ENCODE results near the gene VARS1. TPM values are rescaled to one million over a fixed set of nuclear protein-coding genes. Genes with fewer than 3 reads are reported as not detected.

The VARS1 gene
- total and polyA plus RNA-seq, 2 experiments from 2014 or later = 39.1 to 47.6 TPM

DNA sequence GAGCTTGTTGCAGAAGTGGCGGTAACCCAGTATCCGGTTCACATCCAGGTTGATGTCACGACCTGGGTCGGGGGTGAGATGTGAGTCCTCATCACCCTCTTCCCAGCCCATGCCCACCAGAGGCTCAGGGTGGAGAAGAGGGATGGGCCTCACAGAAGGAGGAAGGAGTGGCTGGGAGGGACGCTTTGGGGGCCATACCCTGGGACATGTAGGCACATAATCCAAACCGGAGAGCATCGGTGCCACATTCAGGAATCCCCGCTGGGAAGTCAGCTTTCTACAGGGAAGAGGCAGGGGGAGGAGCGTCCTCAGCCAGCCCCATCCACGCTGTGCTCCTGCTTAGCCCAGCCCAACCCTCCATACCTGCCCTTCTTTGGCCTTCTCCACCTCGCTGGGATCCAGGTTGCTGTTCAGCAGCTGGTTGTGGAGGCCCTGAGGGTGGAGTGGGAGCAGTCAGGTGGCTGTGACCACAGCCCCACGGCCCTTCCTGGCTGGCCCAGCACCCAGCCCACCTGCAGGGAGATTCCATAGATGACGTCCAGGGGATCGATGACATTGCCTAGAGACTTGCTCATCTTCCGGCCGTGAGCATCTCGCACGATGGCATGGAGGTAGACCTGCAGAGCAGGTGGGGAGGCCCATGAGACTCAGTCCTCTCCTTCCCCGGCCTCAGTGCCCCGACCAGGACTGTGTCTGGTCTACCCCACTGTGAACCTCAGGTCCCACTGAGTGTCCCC is 14.9 kb downstream of the VARS1 start:
- no peaks in the 10 kb centered on the region for H3K27me3 ChIP-seq (replicated peaks; ENCODE audit: insufficient read depth)
- H3K4me3 ChIP-seq = no peak overlapping the region
- no peaks in the 10 kb centered on the region for H3K9me3 ChIP-seq (ENCODE audit: low read depth)
- no peaks in the 10 kb centered on the region for H3K36me3 ChIP-seq (ENCODE audit: low read depth)
- no peak overlapping the region for H3K27ac ChIP-seq
- H2AFZ ChIP-seq = no peak overlapping the region
- H3F3A ChIP-seq (ENCODE audit: insufficient read depth) = peaks cover 7% of the 10 kb centered on the region; the same call in 1 of the 2 replicates
- peaks cover 13% of the 10 kb centered on the region for H3K4me1 ChIP-seq (ENCODE audit: insufficient read depth)
- DNase-seq = no peak
- in situ Hi-C loops (cut with MboI) = no loop called here
- H3K9ac ChIP-seq = no peak overlapping the region
- no peaks in the 10 kb centered on the region for H3K79me2 ChIP-seq (ENCODE audit: insufficient read depth)
- H4K20me1 ChIP-seq (ENCODE audit: insufficient read depth) = no peaks in the 10 kb centered on the region
- TF ChIP-seq EZH2phosphoT487 (IDR thresholded peaks at IDR 0.05; ENCODE audit: insufficient read depth, low read depth) (no peak), EZH2 (IDR thresholded peaks at IDR 0.05; ENCODE audit: insufficient read depth, poor library complexity, severe bottlenecking) (no peak)
- no peak overlapping the region for H3K4me2 ChIP-seq (ENCODE audit: unreplicated experiment)
- 87 to 89% methylated on average over 20 of the region's 20 CpGs for WGBS, 2 experiments (ENCODE audit: low coverage in 1 of 2, low lambda C conversion rate in 2 of 2, missing lambda C conversion rate in 2 of 2)
- no peaks in the 10 kb centered on the region for H3K9me2 ChIP-seq (ENCODE audit: insufficient read depth)

DNA sequence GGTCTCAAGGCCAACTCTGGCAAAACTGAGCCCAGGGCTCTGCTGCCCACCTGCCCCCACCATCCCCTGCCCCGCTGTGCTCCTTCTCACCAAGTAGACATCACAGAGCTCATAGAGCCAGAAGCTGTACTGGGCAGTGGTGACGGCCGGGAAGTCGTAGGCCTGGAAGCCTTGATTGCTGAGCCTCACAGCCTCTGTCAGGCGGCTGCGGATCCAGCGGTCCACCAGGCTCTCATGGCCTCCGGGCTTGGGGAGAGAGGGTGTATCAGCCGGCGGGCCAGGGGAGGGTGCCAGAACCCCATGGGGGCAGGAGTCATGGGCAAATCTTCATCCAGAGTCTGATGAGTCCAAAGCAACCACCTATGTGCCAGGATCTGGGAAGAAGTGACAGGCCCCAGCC is 15.6 kb downstream of the VARS1 start:
- Histone ChIP-seq H3K27ac (no peak overlapping the region), H3K4me2 (ENCODE audit: unreplicated experiment) (no peak overlapping the region), H3K4me3 (no peak overlapping the region), H3K27me3 (replicated peaks; ENCODE audit: insufficient read depth) (no peaks in the 10 kb centered on the region), H3K9ac (no peak overlapping the region), H3K4me1 (ENCODE audit: insufficient read depth) (peaks cover 13% of the 10 kb centered on the region), H2AFZ (no peak overlapping the region), H4K20me1 (ENCODE audit: insufficient read depth) (no peaks in the 10 kb centered on the region), H3K36me3 (ENCODE audit: low read depth) (no peaks in the 10 kb centered on the region), H3K79me2 (ENCODE audit: insufficient read depth) (no peaks in the 10 kb centered on the region), H3K9me3 (ENCODE audit: low read depth) (no peaks in the 10 kb centered on the region), H3F3A (ENCODE audit: insufficient read depth) (peaks cover 7% of the 10 kb centered on the region; the same call in 1 of the 2 replicates), H3K9me2 (ENCODE audit: insufficient read depth) (no peaks in the 10 kb centered on the region)
- no peak for TF ChIP-seq EZH2 (IDR thresholded peaks at IDR 0.05; ENCODE audit: insufficient read depth, poor library complexity, severe bottlenecking)
- no peak for TF ChIP-seq EZH2phosphoT487 (IDR thresholded peaks at IDR 0.05; ENCODE audit: insufficient read depth, low read depth)
- in situ Hi-C loops (cut with MboI) = no loop called here
- 92 to 96% methylated on average over 10 of the region's 10 CpGs for WGBS, 2 experiments (ENCODE audit: low coverage in 1 of 2, low lambda C conversion rate in 2 of 2, missing lambda C conversion rate in 2 of 2)
- no peak for DNase-seq

DNA sequence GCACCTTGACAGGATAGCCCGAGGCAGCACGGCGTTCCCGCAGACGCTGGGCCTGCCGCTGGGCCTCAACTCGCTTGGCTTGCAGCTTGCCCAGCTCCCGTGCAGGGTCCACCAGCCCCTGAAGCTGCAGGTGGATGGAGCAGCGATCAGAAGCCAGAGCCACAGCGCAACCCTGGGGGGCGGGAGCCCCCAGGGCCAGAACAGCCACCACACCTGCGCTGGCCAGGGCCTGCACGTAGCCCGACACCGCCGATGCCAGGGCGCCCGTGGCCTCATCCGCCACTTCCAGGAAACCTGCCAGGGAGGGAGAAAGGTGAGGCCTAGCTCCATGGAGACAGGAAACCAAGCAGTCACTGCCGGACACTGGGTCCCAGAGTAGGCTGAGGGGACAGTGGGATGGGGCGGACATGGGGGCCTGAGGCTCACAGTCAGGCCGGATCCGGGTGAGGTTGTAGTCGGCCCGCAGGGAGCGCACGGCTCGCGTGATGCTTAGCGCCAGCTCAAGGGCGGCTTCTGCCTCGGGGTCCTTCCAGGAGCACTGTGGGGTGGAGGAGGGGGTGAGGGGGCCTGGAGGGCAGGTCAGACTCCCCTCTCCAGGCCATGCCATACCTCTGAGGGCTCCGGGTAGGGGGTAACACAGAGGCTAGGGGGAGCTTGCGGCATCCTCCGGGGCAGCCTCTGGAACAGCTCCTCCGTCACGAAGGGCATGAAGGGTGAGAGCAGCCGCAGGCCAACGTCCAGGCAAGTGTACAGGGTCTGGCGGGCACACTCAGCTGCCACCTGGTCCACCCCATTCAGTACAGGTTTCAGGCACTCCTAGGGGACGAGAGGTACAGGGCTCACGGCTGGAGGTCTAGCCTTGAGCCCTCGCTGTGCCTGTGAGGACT is 16.3 kb downstream of the VARS1 start:
- Histone ChIP-seq H3K4me3 (no peak overlapping the region), H3K27me3 (replicated peaks; ENCODE audit: insufficient read depth) (no peaks in the 10 kb centered on the region), H3K36me3 (ENCODE audit: low read depth) (no peaks in the 10 kb centered on the region), H2AFZ (no peak overlapping the region), H3K9ac (no peak overlapping the region), H3K4me2 (ENCODE audit: unreplicated experiment) (no peak overlapping the region), H3K27ac (no peak overlapping the region), H4K20me1 (ENCODE audit: insufficient read depth) (no peaks in the 10 kb centered on the region), H3K9me2 (ENCODE audit: insufficient read depth) (no peaks in the 10 kb centered on the region), H3K4me1 (ENCODE audit: insufficient read depth) (peaks cover 13% of the 10 kb centered on the region), H3F3A (ENCODE audit: insufficient read depth) (peaks cover 7% of the 10 kb centered on the region; the same call in 1 of the 2 replicates), H3K9me3 (ENCODE audit: low read depth) (no peaks in the 10 kb centered on the region), H3K79me2 (ENCODE audit: insufficient read depth) (no peaks in the 10 kb centered on the region)
- no peak for DNase-seq
- in situ Hi-C loops (cut with MboI) = no loop called here
- 90 to 92% methylated on average over 35 to 39 of the region's 43 CpGs for WGBS, 2 experiments (ENCODE audit: low coverage in 1 of 2, low lambda C conversion rate in 2 of 2, missing lambda C conversion rate in 2 of 2)
- TF ChIP-seq EZH2 (IDR thresholded peaks at IDR 0.05; ENCODE audit: insufficient read depth, poor library complexity, severe bottlenecking) (no peak), EZH2phosphoT487 (IDR thresholded peaks at IDR 0.05; ENCODE audit: insufficient read depth, low read depth) (no peak)

DNA sequence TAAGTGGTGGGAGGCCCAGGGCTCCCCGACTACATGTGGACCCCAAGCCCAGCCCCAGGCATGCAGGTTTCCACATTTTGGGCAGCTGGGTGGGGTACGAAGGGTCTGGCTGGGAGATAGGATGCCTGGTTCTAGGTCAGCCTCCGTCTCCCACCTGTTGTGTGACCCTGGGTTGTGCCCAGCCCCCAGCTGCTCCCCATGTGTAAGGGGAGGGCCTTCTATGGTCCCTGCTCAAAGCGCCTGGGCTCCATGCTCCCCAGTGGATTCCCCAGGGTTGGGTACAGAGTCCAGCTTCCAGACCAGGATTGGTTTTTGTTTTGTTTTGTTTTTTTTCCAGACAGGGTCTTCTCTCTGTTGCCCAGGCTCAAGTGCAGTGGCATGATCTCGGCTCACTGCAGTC is 17.4 kb downstream of the VARS1 start:
- Histone ChIP-seq H2AFZ (no peak overlapping the region), H3K9me2 (ENCODE audit: insufficient read depth) (no peaks in the 10 kb centered on the region), H3K4me1 (ENCODE audit: insufficient read depth) (peaks cover 13% of the 10 kb centered on the region), H4K20me1 (ENCODE audit: insufficient read depth) (no peaks in the 10 kb centered on the region), H3F3A (ENCODE audit: insufficient read depth) (peaks cover 7% of the 10 kb centered on the region; the same call in 1 of the 2 replicates), H3K4me3 (no peak overlapping the region), H3K9ac (no peak overlapping the region), H3K9me3 (ENCODE audit: low read depth) (no peaks in the 10 kb centered on the region), H3K79me2 (ENCODE audit: insufficient read depth) (no peaks in the 10 kb centered on the region), H3K36me3 (ENCODE audit: low read depth) (no peaks in the 10 kb centered on the region), H3K4me2 (ENCODE audit: unreplicated experiment) (no peak overlapping the region), H3K27ac (no peak overlapping the region), H3K27me3 (replicated peaks; ENCODE audit: insufficient read depth) (no peaks in the 10 kb centered on the region)
- no peak for TF ChIP-seq EZH2 (IDR thresholded peaks at IDR 0.05; ENCODE audit: insufficient read depth, poor library complexity, severe bottlenecking)
- TF ChIP-seq EZH2phosphoT487 (IDR thresholded peaks at IDR 0.05; ENCODE audit: insufficient read depth, low read depth) = no peak
- in situ Hi-C loops (cut with MboI) = no loop called here
- no peak for DNase-seq
- 91 to 96% methylated on average over 5 of the region's 5 CpGs for WGBS, 2 experiments (ENCODE audit: low coverage in 1 of 2, low lambda C conversion rate in 2 of 2, missing lambda C conversion rate in 2 of 2)
